ENCODE measurements around the gene TRIM44.
"Not testable (repeated sequence)": the region's sequence is repeated elsewhere in the genome, so short reads cannot be mapped to it uniquely, and the experiment has no call there.

The TRIM44 gene

GRCh38 chr11:35662061-35662648 is 420 bp upstream of the TRIM44 start:
- no peak for TF ChIP-seq ZFX (IDR thresholded peaks at IDR 0.05)
- TF ChIP-seq, protein P1, sequence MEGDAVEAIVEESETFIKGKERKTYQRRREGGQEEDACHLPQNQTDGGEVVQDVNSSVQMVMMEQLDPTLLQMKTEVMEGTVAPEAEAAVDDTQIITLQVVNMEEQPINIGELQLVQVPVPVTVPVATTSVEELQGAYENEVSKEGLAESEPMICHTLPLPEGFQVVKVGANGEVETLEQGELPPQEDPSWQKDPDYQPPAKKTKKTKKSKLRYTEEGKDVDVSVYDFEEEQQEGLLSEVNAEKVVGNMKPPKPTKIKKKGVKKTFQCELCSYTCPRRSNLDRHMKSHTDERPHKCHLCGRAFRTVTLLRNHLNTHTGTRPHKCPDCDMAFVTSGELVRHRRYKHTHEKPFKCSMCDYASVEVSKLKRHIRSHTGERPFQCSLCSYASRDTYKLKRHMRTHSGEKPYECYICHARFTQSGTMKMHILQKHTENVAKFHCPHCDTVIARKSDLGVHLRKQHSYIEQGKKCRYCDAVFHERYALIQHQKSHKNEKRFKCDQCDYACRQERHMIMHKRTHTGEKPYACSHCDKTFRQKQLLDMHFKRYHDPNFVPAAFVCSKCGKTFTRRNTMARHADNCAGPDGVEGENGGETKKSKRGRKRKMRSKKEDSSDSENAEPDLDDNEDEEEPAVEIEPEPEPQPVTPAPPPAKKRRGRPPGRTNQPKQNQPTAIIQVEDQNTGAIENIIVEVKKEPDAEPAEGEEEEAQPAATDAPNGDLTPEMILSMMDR (conservative IDR thresholded peaks at IDR 0.05) = no peak; the same call in 1 of the 2 replicates
- H3K27ac ChIP-seq = peak overlapping the region; percentile 91

GRCh38 chr11:35663408-35663702 is 780 bp downstream of the TRIM44 start:
- peak overlapping the region; percentile 91 for H3K27ac ChIP-seq
- TF ChIP-seq, protein P1 (conservative IDR thresholded peaks at IDR 0.05) = no peak
- no peak for TF ChIP-seq ZFX (IDR thresholded peaks at IDR 0.05)

GRCh38 chr11:35664977-35665441 is 2.4 kb downstream of the TRIM44 start:
- TF ChIP-seq ZFX (IDR thresholded peaks at IDR 0.05) = no peak
- TF ChIP-seq, protein P1 (conservative IDR thresholded peaks at IDR 0.05) = no peak
- no peak overlapping the region for H3K27ac ChIP-seq

DNA sequence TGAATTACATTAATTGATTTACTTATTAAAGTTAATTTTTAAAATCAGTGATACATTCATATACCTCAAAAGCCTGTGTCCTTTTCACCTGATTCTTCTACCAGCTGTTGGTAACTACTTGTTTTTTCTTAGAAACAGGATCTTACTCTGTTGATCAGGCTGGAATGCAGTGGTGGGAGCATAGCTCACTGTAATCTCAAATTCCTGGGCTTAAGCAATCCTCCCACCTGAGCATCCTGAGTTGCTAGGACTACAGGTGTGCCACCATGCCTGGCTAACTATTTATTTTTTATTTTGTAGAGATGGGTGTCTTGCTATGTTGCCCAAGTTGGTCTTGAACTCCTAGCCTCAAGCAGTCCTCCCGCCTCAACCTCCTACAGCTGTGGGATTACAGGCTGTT is 4.7 kb downstream of the TRIM44 start:
- no peak for TF ChIP-seq ZFX (IDR thresholded peaks at IDR 0.05)
- TF ChIP-seq, protein P1 (conservative IDR thresholded peaks at IDR 0.05) = no peak
- no peak overlapping the region for H3K27ac ChIP-seq

DNA sequence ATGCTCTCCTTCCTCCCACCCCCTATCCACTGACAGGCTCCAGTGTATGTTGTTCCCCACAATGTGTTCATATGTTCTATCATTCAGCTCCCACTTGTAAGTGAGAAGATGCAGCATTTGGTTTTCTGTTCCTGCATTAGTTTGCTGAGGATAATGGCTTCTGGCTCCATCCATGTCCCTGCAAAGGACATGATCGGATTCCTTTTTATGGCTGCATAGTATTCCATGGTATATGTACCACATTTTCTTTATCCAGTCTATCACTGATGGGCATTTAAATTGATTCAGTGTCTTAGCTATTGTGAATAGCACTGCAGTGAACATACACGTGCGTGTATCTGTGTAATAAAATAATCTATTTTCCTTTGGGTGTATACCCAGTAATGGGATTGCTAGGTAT is 5.8 kb downstream of the TRIM44 start:
- not testable (repeated sequence) for H3K27ac ChIP-seq

DNA sequence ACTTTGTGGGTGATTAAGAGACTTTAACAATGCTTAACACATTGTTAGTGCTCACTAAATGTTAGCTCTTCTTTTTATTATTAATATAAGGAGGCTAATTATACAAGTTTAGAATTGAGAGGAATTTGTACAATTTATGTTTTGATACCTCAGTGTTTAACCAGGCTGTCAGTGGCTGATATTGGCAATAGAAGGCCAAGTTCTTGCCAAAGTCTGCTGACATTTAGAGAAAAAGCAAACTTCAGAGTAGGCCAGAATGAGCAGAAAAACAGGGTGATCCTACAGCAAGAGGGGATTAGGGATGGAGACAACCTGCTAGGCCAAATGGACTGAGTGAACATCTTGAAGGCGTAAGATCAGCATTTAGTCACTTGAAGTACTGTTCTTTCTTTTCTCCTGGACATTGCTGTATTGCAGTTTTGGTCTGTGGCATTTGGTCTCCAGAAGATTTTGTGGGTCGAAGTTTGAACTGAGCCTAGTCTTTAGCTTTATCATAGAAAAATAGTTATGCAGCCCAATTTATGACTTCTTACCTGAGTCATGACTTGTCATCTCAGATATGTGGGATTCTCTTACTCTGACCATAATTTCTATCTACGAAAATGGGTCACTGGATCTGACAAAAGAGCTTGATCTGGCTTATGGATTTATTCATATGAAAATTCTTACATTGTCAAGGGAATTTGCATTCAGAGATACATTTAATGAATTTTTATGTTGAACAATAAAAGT is 9.0 kb downstream of the TRIM44 start:
- TF ChIP-seq ZFX (IDR thresholded peaks at IDR 0.05) = no peak
- TF ChIP-seq, protein P1 (conservative IDR thresholded peaks at IDR 0.05) = no peak
- H3K27ac ChIP-seq = no peak overlapping the region

GRCh38 chr11:35672608-35673007 is 10.0 kb downstream of the TRIM44 start:
- no peak overlapping the region for H3K27ac ChIP-seq
- TF ChIP-seq ZFX (IDR thresholded peaks at IDR 0.05) = no peak
- TF ChIP-seq, protein P1 (conservative IDR thresholded peaks at IDR 0.05) = no peak

Measured in C4-2B (cell line).